Gastrocnemius medialis (tissue), 4 donors: ENCODE results near the gene MAEA.

Experiments used
- CTCF ChIP-seq, 5 experiments: fragments of 450-650 bp in 3 of 5; fragments of 200-600 bp in 2 of 5; sonication (generic) in 2 of 5; IDR thresholded peaks in 4 of 5; conservative IDR thresholded peaks in 1 of 5; 1 replicate in 4 of 5; 2 replicates in 1 of 5; pipeline ENCODE4 v1.5.1; 2016 to 2019; ENCODE audit warnings: antibody characterized with exemption in 5 of 5, mild to moderate bottlenecking in 3 of 5, moderate library complexity in 3 of 5
- POLR2A ChIP-seq, 2 donors: fragments of 450-650 bp; IDR thresholded peaks; one replicate each; pipeline ENCODE4 v1.6.1; 2017; ENCODE audit warnings: antibody characterized with exemption in 2 of 2, mild to moderate bottlenecking in 2 of 2, moderate library complexity in 2 of 2

GRCh38 chr4:1379801-1380331 is 90.2 kb downstream of the MAEA start:
- no peak for TF ChIP-seq CTCF (IDR thresholded peaks at IDR 0.05 in 4 of 5, conservative IDR thresholded peaks at IDR 0.05 in 1 of 5)
- TF ChIP-seq POLR2A (IDR thresholded peaks at IDR 0.05) = no peak
